RPMI7951 (cell line): Measurements from ENCODE around the gene PRDM13. TPM values are rescaled to one million over a fixed set of nuclear protein-coding genes. Genes with fewer than 3 reads are reported as not detected.
"Not testable (repeated sequence)": the region's sequence is repeated elsewhere in the genome, so short reads cannot be mapped to it uniquely, and the experiment has no call there.

Experiments used
- DNase-seq: peaks from one replicate; pipeline ENCODE4 v3.0.0-alpha.2; 2012; ENCODE audit warnings: low read depth
- total RNA-seq: library from RNA; depleted of rRNA; stranded (reverse); fragments of >200 nt; shearing (Covaris generic); gene quantifications from 2 replicates; pipeline ENCODE4 v1.2.3, GENCODE V29; 2014

Gene PRDM13
- total RNA-seq, 1 experiment from 2014 or later = not detected

DNA sequence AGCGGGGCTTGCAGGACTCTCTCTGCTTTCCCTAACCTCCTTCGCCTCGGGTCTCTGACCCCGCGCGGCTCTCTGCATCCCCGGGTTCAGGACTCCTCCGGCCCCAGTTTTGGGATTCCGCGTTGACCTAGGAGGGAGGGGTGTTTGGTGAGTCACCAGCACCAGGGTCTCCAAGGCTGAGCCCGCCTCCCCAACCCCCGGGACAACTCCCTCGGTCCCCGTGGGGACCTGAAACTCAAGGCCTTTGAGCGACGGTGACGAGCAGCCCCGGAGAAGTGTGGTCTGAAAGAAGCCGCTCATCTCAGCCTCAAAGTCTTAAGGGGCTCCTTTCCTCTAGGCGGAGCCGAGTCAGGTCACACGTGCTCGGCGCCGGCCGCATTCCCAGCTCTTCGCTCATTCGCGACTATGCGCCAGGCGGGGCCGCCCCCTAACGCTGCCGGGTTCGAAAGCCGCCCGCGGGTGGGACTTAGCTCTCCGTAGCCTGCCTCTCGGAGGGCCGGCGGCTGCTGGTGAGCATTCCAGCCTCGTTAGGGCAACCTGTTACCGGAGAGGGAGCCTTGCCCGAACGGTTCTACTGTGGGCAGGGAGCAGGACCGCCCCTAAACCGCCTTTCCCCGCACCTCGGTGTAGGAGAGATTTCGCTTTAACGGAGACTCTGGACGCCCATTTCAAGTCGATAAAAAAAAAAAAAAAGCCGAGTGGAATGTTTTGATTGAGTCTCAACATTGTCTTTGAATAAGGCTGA, 3.0 kb upstream of the PRDM13 start:
- peak; percentile 20 for DNase-seq

DNA sequence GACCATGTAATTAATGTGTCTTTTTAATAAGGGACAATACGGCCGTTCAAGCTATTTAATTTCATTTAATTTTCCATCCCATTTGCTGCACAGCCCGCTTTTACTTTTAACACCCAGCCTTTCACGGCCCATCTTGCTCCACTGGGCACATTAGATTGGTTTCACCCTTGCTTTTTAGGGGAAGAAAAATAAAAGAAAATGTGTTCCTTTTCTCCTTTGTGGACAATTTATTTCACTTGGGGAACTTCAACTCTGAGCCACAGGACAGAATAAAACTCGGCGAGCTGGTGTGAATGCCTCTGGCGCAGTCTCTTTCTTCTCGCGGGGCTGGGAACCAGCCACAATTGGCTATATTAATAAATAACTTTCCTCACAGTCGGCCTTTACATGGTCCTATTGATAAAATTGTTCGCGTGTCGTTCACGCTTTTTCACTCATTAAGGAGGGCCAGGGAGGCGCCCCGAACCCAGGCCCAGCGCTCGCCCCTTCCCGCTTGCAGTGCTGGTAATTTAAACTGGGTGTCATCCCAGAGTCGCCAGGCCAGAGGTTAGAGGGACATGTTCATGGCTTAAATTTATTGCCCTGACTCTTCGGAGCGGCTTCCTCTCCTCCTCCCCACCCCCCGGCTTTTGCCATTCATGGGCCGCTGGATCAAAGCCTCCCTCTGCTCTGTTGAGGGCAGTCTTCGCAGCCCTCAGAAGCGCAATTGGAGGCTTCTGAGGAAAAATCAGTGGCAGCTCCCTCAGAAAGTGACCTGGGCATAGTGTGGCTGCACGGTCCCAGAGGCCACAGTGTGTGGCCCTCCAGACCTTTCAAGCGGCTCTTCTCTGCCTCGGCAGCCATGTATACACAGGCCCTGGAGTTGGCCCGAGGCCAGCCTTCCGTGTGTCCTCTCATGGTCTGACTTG, 2.2 kb upstream of the PRDM13 start:
- no peak for DNase-seq

DNA sequence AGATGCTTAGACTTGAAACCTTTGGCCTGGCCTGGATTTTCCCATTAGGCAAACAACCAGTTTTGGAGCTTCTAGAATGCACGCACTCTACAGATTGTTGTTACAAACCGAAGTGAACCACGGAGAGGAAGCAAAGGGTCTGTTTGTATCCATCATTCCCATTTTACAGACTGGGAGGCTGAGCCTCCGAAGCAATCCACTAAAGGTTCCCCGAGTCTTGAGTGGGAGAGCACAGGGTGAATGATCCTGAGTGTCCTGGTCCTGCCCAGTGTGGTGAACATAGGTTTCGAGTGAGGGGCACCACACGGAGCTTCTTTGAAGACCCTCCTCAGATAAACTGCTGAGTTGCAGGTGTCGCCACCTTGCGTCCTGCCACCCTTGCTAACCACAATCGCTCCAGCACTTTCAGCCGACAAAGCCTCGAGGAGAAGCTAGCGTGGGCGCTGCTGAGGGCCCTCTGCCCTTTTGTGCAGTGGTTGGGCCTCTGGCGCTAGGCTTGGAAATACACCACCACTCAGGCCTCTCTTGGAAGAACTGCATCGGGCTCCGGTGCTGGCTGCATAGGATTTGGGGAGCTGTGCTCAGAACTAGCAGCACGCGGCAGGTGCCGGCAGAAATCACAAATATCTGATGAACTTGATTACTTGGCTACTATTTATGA, 1.4 kb upstream of the PRDM13 start:
- DNase-seq = no peak

DNA sequence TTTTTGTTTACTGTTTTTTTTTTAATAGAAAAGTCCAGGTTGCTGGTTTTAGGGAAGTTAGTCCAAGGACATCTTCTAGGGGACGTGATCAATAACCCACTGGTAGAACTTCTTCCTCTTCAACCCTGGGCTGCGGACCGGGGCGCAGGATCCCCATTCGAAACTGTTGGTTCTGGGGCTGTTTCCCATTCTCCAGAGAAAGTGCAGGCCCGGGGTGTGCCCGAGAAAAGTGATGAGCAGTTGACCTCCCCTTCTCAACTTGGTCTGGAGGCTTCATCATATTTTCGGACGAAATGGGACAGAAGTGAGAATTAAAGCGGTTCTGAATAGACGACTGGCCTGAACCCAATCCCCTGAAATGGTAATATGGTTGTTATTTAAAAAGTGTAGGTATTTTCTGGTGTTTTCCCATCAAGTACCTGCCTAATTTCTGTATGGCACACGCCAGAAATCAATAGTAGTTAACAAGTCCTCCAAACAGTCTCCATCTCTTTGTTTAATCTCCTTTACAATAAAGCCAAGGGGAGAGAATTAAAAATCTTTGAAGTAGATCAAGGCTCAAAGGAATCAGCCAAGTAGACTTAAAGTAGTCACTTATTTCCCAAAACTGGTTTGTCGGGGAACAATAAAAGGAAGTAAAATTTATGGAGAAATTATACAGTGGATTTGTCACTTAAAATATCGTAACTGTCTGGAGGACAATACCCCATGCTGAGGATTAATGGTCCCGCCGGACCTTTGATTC, 550 bp upstream of the PRDM13 start:
- no peak for DNase-seq

DNA sequence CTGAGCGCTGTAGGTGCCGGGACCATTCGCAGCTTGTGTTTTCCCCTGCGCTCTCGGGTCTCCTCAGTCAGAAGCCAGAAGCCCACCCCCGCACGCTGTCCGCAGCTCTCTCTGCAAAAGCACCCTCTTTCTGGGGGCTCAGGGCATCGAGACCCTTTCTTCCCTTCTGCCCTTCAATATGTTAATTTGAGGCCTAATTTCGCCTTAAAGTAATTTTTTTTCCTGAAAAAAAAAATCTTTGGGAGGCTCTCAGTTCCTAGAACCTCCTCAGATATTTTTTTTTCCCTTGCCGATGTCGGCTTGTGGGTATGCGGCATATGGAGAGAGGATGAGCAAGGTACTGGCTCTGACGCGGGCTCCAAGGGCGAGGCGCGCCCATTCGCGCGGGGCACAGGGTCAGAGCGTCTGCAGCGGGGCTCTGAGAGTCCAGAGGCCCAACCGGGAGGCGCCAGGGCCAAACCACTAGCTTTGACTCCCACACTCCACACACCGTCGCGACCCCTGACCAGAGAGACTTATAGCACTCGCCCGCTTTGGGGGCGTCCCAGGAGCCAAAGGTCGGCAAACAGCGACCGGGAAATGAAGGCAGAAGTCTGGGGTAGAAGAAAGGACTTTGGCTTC, 893 bp downstream of the PRDM13 start:
- no peak for DNase-seq

DNA sequence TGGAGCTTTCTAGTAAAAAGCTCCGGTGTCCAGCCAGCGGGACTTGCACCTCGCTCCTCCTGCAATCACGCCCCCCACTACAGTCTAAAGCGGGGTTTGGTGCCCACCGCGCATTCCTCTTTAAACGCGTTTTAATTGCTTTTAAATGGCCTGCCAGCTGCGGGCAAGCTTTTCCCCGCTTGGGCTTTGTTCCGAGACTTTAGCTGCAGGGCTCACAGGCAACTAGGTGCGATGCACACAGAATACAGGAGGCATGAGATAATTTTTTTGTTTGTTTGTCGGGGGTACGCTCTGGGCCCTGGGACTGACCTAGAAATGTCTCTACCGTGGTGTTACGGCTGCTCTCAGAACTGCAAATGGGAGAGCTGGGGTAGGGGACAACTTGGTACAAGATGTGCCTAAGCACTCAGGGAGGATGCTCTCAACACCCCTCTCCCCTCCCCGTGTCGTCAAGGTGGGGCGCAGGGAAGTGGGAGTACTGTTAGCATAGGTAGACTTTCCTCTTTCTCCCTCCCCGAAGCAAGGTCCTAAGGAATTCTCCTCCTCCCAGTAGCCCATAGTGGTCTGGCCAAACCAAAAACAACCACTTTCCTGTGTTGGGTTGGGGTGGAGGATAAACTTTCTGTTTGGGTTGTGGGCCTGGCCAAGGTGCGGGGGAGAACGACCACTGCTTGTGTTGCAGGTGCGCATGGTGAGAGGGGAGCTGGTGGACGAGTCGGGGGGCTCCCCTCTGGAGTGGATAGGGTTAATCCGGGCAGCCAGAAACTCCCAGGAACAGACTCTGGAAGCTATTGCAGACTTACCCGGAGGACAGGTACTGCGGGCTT, 1.6 kb downstream of the PRDM13 start:
- no peak for DNase-seq

DNA sequence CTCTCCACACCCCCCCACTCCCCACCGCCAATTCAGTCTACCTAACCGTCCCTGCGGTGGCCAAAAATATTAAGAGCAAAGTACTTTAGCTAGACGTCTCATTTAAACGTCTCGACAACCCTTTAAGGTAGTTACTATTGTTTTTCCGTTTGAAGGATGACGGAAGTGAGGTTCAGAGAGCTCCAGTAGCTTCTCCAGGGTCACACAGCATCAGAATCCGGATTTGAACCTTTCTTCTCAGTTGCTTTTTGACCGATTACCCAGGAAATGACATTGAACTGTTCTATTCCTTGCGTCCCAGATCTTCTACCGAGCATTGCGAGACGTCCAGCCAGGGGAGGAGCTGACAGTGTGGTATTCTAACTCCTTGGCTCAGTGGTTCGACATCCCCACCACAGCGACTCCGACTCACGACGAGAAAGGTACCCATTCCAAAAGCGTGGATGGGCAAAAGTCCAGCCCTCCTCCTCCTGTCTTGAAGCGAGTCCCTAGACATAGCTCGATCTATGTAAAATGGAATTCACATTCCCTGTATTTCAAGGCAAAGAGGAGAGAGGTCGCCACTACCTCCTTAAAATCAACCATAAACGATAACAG, 2.4 kb downstream of the PRDM13 start:
- DNase-seq = no peak

DNA sequence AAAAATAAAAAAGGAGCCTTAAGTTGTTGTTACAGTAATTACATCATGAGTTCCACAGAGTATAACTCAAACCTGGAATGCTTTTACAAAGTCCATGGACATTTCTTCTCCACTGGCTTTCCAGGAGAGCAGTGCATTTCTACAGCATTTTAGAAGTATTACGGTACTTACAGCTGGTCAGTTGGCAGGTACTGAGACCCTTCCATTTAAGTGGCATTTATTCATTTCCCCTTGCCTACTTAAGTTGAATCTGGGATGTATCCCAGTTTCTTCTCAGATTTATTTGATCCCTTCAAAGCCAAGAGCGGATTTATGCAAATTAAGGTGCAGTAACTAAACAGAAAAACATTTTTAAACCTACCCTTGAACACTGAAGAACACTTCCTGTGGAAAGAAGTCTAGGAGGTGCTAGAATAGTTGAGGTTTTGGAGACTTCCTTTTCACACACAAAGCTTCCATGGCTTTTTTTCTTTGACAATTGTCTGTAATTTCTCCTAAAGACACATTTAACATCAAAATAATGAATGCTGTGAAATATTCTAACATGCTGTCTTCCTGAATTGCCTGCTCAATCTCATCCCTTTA, 3.4 kb downstream of the PRDM13 start:
- DNase-seq = no peak

DNA sequence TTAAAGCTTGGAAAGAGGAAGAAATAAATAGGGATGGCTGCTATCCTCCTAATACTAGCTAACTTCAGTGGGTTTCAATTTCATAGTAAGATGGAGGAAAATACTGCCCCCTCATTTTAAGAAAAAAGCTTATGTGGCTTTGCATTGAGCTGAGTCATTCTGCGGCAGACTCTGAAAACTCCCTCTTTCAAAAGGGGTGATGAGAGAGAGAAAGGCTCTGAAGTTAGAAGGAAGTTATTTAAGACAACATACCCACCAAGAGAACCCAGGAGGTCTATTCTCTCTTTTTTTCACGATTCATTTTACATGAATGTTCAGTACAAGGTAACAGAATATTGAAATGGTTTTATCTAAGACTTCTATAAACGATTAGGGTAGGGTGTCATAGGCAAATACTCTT, 4.5 kb downstream of the PRDM13 start:
- DNase-seq = no peak

DNA sequence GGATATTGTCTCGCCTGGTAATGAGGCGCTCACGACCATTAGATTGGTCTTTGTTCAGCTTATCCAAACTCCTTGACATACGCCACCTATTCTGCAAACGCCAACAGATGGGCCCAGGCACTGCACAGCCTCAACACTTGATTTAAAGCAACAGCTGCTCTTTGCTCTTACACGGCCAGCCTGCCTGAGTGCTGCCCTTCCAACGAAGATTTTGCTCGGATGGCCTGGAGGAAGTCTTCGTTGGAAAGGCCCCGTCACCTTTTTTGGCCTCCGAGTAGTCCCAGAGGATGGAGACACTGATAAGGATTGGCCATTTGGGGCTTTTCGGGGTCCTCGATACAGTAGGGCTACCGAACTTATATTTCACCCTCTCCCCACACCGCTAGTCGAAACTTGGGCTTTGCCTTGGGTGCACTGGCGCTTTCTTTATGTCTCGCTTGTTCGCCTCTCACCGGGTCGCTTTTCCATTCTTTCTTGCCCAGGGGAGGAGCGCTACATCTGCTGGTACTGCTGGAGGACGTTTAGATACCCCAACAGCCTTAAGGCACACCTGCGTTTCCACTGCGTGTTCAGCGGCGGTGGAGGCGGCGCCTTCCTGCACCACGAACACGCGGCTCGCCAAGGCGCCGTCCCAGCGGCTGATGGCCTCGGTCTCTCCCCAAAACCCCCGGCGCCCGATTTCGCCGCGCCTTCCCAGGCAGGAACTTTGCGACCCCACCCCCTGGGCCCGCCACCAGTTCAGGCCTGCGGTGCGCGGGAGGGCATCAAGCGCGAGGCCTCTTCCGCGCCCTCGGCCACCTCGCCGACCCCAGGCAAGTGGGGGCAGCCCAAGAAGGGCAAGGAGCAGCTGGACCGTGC, 6.1 kb downstream of the PRDM13 start:
- DNase-seq = no peak

DNA sequence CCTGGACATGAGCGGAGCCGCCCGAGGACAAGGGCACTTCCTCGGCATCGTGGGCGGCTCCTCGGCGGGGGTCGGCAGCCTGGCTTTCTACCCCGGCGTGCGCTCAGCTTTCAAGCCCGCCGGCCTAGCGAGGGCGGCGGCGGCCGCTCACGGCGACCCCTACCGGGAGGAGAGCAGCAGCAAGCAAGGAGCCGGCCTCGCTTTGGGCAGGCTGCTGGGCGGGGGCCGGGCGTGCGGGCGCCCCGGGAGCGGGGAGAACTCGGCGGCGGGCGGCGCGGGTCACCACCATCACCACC, 6.7 kb downstream of the PRDM13 start:
- no peak for DNase-seq

DNA sequence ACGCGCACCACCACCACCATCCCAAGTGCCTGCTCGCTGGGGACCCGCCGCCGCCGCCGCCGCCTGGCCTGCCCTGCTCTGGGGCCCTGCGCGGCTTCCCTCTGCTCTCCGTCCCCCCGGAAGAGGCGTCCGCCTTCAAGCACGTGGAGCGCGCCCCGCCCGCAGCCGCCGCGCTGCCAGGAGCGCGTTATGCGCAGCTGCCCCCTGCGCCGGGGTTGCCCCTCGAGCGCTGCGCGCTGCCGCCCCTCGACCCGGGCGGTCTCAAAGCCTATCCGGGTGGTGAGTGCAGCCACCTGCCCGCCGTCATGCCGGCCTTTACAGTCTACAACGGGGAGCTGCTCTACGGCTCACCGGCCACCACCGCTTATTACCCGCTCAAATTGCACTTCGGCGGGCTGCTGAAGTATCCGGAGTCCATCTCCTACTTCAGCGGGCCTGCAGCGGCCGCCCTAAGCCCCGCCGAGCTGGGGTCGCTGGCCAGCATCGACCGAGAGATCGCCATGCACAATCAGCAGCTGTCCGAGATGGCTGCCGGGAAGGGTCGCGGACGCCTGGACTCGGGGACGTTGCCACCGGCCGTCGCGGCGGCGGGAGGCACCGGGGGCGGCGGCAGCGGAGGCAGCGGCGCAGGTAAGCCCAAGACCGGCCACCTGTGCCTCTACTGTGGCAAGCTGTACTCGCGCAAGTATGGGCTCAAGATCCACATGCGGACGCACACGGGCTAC, 7.2 kb downstream of the PRDM13 start:
- no peak for DNase-seq

DNA sequence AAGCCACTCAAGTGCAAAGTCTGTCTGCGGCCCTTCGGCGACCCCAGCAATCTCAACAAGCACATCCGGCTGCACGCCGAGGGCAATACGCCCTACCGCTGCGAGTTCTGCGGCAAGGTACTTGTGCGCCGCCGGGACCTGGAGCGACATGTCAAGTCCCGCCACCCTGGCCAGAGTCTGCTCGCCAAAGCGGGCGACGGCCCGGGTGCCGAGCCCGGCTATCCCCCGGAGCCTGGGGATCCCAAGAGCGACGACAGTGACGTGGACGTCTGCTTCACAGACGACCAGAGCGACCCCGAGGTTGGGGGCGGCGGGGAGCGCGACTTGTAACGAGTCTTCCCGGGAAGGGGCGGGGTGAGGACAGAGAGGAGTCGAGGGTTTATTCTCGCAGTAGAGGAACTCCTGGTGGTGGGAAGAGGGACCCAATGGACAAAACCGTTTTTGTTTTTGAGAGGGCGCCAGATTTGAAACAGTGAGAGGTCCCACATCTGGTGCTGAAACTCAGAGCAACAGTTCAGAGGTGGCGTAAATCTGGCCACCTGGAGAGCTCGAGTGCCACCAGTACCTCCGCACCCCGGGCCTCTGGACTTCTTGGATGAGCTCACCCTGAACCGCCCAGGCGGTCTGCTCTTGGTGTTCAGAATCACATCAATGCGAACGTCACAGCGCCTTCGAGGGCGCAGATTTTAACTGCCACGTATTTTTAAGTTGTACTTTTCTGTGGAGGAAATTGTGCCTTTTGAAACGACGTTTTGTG, 8.0 kb downstream of the PRDM13 start:
- DNase-seq = no peak

DNA sequence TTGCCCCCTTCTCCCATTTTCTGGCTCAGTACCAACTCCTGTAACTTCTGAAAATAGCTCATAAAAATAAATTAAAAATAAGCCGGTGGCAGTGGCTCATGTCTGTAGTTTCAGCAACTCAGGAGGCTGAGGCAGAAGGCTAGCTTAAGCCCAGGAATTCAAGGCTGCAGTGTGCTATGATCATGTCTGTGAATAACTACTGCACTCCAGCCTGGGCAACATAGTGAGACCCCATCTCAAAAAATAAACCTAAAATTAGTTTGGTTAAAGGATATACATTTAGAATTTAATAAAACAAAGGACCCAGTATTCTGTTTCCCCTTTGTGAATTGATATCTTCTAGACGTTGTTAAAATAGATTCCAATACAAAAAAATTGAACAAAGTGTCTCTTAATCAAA, 10.5 kb downstream of the PRDM13 start:
- no peak for DNase-seq

DNA sequence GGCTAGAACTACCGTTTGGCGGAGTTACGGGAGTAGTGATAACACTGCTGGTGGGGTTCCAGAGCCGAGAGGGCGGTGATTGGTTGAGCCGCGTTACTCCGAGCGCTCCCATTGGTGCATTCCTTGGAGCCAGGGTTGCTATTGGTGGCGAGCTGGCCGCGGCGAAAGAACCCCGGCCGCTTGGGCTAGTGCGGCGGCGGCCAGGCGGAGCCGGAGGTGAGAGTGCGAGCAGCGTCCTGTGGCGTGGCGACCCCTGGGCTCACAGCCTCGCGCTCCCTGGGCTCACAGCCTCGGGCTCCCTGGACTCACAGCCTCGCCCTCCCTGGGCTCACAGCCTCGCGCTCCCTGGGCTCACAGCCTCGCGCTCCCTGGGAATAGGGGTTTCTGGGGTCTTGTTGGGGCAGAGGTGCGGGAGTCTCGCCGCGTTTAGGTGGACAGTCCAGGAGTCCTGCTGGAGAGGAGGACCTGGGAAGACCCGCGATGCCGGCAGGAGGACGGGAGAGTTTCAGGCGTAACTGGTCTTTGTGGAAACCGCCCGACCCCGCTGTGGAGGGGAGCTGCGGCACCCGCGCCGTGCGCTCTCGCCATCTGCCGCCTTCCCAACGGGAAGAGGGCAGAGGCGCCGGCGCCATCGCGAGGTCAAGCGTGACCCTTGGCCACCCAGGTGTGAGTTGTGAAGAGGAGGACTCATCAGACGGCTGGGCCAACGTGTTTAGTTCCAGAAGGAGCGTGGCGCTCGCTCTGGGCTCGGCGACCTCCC, 12.2 kb downstream of the PRDM13 start:
- DNase-seq = no peak

DNA sequence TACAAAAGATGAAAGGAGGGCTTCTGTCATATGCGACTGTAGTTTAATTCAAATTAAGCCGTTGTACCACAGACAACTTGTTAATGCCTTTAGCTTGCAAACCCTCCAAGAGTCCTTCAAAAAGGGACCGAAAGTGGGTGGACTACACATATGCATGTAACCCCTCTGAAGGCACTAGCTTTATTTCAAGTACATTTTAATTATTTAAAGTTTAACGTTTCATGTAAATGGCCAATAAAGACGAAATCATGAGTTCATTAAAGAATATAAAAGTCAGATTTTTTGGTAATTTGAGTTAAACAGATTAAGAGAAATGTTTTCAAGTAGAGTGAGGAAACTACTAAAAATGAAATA, 12.8 kb downstream of the PRDM13 start:
- DNase-seq = no peak

DNA sequence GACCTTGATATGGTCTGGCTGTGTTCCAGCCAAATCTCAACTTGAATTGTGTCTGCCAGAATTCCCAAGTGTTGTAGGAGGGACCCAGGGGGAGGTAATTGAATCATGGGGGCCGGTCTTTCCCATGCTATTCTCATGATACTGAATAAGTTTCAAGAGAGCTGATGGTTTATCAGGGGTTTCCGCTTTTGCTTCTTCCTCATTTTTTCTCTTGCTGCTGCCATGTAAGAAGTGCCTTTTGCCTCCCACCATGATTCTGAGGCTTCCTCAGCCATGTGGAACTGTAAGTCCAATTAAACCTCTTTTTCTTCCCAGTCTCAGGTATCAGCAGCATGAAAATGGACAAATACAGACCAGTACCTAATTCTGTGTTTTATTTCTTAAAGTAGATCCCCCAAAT, 15.4 kb downstream of the PRDM13 start:
- not testable (repeated sequence) for DNase-seq
